Endometrium (tissue), 2 donors: Measurements from ENCODE around the gene PCBP3.
"Not testable (repeated sequence)": the region's sequence is repeated elsewhere in the genome, so short reads cannot be mapped to it uniquely, and the experiment has no call there.

ENCODE experiments used
- FAIRE-seq: peaks from 2 replicates; lab custom pipeline; 2012; peaks lifted over from hg19 to GRCh38; lab: Jason Lieb, UNC
- donor health status: control.
- donor health status: control.

PCBP3 gene

DNA sequence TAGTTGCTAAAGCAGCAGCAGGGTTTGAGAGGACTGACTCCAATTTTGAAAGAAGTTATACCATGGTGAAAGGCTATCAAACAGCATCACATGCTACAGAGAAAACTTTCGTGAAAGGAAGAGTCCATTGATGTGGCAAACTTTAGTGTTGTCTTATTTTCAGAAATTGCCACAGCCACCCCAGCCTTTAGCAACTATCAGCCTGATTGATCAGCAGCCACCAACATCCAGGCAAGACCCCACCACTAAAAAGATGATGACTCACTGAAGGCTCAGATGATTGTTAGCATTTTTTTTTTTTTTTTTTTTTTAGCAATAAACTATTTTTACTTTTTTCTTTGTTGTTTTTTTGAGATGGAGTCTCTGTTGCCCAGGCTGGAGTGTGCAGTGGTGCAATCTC, 35.3 kb downstream of the PCBP3 start:
- not testable (repeated sequence) for FAIRE-seq

DNA sequence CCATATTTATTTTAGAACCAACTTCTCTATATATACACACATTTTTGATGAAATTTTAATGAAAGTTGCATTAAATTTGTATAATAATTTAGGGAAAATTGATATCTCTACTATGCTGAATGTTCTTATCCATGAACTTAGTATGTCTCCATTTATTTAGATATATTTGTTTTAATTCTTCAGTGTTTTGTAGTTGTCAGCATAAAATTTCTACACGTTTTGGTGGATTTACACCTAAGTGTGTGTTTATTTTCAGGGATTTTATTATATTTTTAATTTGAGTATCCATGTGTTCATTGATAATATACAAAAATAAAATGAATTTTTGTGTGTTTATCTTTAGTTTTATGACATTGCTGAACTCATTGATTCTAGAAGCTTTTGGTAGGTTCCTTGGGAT, 36.7 kb downstream of the PCBP3 start:
- FAIRE-seq = peak; percentile 48

DNA sequence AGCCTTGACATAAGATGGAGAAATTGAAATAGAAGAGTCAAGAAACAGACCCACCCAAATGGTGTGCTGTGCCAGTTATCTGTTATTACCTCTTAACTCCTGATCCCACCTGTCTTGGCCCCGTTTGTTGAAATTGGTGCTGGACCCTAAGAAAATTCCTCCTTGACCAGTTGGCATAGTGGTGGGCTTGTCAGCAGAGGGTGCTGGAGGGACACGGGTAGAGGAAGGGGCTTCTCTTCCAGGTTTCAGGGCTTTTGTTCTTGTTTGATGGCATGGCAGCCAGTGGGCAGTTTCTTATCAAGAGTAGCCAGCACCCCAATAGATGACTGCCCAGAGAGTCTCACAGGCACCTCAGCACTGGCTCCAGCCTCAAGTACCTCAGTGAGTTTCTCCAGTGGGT, 51.6 kb downstream of the PCBP3 start:
- FAIRE-seq = no peak

DNA sequence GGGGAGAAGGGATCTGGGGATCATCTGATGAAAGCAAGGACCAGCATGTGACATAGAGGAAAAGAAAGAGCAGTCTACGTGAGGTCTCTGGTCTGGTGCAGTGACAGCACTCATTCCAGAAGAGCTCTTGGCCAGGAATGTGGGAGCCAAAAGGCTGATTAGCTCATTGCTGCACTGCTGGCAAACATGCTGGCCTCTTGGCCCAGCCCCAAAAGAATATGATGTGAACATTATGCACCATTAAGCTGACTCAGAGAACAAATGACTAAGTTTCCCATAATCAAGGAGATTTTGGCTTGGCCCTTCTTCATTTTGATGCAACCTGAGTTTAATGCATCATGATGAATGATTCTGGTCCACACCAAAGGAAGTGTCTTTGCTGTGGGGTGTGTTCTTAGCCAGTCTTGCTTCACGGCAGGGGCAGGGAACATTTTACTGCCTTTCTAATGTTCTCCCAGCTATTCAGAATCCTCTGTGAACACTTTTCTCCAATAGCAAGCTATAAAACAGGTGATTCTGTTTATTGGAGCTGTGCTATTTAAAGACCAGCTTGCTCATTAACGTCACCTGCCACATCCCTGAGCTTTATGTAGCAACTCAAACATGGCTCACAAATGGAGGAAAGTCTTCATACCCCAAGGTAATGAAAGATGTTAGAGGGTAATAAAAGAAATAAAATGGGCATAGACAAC, 55.1 kb downstream of the PCBP3 start:
- FAIRE-seq = no peak

DNA sequence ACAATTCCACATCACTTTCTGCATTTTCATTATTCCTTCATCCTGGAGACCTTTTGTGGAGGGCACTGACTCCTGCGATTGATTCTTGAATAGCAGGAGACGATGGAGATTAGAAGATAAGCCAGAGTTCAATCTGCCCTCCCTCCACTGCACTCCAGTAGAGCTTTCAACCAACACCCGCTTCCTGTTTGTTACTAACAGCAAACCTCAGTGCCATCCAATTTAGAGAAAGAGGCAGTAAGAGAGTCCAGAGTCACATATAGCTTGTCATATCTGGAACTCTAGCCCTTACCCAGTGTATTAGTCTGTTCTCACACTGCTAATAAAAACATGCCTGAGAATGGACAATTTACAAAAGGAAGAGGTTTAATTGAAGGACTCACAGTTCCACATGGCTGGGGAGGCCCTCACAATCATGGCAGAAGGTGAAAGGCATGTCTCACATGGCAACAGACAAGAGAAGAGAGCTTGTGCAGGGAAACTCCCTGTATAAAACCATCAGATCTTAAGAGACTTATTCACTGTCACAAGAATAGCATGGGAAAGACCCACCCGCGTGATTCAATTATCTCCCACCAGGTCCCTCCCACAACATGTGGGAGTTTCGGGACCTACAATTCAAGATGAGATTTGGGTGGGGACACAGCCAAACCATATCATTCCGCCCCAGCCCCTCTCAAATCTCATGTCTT, 55.9 kb downstream of the PCBP3 start:
- FAIRE-seq = no peak

DNA sequence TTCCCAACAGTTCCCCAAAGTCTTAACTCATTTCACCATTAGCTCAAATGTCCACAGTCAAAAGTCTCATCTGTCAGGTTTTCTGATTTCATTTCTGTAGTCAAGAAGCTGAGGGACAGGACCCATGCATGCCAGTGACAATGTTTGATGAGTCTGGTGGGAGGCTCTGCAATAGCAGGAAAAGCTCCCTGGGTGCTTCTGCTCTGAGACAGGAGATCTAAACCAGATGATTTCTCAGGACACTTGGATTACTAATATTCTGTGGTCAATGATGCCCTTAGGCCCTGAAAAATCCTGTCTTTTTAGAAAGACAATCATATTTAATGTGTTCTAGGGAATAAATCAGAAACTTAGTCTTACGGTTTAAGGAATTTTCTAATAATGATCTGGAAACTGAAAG, 56.4 kb downstream of the PCBP3 start:
- no peak for FAIRE-seq

DNA sequence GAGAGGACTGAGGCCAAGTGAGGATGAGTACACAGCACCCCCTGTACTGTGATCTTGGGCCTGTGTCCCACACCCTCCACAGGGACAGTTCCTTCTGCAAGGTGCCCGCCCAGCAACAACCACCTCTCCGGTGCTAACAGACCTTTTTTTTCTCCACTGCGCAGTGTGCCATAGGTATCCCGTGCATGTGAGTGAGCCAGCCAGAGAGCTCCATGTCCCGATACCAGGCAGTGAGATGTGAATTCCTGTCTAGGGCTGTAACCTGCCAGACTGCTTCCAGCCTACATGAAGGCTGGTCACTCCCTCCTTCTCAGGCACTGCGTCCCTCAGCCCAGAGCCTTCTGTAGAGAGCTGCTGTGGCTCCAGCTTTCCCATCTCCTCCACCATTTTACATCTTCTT, 56.9 kb downstream of the PCBP3 start:
- no peak for FAIRE-seq

DNA sequence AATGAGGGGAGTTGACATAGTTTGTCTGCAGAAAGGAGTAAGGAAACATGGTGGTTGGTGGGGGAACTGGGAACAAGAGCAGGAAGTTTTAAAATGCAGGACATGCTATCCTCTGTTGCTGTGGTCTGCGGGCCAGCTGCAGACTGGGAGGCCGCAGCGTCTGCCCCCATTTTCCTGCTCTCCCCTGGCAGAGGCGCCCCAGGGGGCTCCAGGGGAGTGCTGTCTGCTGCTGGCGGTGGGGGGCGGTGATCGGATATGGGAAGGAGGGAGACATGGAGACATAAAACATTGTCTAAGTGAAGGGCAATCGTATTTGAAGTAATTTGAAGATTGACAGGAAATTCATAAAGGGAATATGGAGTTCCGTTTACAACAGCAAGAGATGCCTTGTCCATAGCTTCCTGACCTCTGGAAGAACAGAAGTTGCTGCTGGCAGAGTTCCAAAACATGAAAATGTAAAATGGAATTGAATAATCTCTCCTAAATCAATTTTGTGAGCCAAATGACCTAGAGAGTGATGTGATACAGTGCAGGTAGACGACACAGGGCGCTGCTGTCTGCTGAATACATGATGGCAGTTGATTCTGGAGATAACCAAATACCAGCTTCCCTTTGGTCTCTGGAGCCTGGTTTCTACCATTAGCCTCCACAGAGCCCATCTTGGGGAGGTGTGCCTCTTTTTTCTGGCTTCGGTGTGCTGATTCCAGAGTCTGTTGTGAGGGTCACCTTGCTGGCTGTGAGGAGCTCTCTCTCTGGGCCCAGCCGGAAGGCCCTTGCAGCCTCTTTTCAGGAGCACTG, 61.0 kb downstream of the PCBP3 start:
- no peak for FAIRE-seq

DNA sequence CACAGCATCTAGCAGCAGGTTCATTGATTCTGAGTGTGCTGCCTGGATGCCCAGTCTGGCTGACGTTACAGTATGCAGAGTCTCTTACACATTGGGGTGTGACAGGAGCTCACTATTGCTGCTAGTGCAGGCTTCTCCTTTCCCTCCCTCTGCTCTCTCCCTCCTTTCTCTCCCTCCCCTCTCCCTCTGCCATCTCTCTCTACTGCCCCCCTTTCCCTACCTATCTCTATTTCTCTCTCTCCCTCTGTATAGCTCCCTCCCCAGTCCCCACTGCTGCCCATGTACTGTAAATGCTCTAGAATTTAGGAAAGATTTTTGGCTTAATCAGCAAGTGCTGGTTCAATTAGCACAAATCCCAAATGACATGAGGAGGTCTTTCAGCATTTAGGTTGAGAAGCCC, 62.8 kb downstream of the PCBP3 start:
- FAIRE-seq = no peak

DNA sequence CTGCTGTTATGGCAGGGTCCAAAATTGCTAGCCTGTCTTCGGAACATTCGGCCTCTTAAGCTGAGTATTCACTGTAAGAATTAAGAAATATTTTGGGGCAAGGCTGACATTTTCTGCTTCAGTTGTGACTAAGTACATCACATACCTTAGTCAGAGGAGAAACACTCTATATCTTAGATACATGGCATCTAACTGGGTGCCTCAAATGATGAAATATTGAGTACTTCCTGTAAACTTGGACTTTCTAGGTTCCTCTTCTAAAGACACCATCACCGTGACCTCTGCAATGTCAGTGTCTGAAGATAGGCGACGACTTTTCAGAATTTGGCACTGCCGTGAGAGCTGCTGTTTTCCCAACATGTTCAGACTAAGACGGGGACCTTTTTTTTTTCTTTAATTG, 65.6 kb downstream of the PCBP3 start:
- no peak for FAIRE-seq

DNA sequence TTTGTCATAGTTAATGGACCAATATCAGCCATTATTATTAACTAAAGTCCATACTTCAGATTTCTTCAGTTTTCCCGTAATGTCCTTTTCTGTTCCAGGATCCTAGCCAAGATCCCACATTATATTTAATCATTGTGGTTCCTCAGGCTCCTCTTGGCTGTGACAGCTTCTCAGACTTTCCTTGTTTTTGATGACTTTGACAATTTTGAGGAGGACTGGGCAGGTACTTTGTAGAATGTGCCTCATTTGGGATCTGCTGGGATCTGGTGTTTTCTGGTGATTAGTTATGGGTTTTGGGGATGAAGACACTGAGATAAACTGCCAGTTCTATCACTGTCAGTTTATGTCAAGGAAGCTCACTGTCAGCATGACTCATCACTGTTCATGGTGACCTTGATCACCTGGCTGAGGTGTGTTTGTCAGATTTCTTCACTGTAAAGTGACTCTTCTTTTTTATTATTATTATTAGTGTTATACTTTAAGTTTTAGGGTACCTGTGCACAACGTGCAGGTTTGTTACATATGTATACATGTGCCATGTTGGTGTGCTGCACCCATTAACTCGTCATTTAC, 66.3 kb downstream of the PCBP3 start:
- no peak for FAIRE-seq

DNA sequence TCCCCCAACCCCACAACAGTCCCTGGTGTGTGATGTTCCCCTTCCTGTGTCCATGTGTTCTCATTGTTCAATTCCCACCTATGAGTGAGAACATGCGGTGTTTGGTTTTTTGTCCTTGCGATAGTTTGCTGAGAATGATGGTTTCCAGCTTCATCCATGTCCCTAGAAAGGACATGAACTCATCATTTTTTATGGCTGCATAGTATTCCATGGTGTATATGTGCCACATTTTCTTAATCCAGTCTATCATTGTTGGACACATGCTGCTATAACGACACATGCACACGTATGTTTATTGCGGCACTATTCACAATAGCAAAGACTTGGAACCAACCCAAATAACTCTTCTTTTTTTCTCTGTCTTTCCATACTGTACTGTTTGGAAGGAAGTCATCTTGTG, 66.8 kb downstream of the PCBP3 start:
- FAIRE-seq = not testable (repeated sequence)

DNA sequence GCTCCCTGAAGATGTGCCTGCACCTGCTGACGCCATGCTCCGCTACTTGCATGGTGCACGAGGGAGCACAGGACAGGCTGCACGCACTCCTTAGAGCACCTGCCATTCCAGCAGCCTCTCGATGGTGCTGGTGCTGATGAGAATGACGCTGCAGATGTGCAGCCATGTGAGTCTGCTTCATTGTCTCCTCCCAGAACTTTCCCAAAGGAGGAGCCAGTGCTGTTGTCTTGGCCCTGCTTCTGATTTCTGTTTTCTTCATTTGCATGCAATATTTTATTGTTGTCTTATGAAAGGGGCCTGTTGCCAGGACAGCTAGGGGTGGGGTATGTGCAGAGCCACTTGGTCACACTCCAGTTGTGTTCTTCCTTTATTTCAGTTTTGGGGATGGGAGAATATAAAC, 70.1 kb downstream of the PCBP3 start:
- no peak for FAIRE-seq

DNA sequence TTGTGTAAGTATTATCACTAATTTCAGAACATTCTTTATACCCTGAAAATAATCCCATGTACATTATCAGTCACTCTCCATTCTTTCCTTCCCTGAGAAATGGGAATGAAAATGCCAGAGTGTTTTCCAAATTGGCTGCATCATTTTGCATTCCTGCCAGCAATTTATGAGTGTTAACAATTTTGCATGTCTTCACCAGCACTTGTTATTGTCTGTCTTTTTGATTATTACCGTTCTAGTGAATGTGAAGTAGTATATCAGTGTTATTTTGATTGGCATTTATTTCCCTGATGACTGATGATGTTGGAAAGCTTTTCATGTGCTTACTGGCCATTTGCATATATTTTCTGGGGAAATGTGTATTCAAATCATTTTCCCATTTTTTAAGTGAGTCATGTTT, 71.9 kb downstream of the PCBP3 start:
- no peak for FAIRE-seq

DNA sequence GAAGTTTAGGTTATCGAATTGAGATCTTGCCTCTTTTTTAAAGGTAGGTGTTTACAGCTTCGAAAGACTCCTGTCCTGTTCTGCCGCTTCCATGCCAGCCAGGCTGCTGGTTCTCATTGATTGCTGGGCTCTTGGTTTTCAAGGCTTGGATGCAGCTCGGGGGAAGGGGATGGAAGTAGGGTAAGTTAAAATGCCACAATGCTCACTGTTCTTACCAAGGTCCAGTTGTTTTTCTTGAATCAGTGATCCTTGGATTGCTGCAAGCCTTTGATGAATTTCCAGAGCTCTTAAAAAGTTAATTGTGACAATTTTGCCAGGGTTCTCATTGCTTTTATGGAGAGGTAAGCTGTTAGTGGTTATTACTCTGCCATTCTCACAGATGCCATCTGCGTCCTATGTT, 74.9 kb downstream of the PCBP3 start:
- FAIRE-seq = no peak

DNA sequence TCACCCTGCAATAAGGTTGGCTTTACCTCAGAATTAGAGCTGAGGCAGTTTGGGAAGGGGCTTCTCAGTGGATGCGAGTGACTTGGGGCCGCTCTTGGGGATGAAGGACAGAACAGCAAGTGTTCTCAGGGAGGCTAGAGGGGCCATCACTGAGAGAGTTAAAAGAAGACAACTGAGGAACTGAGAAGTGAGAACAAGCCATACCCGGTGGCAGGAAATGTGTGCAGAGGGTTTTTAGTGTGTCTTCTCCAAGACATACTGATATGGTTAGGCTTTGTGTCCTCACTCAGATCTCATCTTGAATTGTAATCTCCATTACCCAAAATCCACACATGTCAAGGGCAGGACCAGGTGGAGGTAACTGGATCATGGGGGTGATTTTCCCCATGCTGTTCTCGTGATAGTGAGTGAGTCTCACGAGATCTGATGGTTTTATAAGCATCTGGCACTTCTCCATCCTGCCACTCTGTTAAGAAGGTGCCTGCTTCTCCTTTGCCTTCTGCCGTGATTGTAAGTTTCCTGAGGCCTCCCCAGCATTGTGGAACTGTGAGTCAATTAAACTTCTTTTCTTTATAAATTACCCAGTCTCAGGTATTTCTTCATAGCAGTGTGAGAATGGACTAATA, 75.8 kb downstream of the PCBP3 start:
- no peak for FAIRE-seq

DNA sequence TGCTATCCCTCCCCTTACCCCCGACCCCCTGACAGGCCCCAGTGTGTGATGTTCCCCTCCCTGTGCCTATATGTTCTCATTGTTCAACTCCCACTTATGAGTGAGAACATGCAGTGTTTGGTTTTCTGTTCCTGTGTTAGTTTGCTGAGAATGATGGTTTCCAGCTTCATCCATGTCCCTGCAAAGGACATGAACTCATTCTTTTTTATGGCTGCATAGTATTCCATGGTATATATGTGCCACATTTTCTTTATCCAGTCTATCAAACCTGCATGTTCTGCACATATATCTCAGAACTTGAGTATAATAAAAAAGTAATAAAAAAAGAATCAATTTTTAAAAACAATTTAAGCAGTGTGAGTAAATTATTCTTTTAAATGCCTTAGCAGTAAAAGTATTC, 76.7 kb downstream of the PCBP3 start:
- FAIRE-seq = not testable (repeated sequence)

DNA sequence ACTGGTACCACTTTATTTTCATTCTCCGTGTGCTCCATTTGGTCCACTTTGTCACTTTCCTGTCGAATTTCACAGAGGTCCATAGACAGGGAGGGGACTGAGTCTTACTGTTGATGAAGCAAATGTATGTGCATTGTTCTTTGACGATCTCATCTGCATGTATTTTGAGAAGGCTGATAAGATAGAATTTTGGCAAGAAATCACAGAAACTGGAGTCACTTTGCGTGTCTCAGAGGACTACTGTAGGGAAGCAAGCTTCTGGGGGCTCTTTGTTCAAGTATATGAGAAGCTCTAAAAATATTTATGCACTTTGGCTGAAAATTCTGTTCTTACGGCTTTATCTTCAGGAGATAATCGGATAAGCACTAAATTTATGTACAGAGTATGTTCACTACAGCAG, 78.1 kb downstream of the PCBP3 start:
- no peak for FAIRE-seq

DNA sequence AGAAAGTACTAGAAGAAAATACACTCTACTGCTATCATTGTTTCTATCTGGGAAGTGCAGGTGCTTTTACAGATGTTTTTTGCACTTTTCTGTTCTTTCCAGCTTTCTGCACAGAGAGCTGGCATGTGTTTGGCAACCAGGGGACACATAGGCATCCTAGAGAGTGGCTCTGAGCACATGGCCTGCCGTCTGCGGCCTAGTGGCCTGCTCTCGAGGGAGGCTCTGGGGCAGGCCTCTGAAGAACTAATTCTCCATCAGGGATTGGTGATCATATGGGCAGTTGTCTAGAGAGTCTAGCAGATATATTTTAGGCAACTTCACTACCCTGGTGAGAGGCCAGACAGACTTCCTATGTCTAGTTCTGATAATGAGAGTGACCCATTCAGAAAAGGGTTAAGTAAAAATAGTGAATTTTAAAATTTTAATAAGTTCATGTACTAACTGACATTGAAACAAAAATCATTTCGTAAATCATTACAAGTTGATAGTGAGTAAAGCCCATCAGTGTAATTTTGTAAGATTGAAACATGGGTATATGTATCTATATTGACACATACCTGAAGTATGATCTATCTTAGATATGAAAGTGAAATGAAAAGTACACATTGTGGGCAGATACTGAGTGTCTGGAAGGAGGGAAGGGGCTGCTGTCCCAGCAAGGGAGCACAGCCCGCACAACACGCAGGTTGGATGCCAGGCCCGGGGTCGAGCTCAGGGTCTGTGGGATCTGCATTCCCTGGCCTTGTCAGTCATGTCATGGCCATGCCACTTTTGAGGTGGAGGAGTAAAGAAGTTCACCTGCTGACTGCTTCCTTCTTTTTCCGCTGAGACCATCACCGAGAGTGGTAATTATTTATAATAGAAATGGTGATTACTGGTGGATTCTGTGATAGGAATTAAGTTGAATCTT, 79.8 kb downstream of the PCBP3 start:
- no peak for FAIRE-seq

DNA sequence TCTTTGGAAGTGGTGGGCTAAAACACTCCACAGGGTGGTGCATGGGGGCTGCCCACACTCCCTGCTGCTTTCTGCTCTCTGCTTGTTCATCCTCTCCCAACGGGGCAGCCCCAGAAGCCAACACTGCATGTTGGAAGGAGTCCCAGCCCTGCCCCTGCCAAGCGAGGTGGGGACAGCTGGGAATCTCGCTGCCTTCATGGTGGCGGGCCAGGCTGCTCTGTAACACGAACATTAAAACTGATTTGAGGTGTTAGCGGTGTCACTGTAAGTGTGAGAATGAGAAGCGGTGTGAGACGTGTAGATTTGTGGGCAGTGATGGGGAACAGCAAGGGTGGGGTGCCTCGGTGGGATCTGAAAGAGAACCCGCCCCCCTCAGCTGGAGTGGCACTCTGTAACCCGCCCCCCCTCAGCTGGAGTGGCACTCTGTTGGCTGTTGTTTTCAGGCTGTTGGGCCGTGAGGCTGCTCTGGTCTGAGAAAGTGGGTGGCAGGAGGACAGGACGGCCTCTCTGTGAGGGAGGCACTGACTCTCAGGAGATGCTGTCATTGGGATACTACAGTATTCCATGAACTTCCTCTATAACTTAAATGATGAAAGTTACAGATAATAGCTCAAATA, 80.9 kb downstream of the PCBP3 start:
- FAIRE-seq = no peak
